Activated CD4-positive, alpha-beta T cell treated with anti-CD3 and anti-CD28 coated beads, Interleukin-2, Interleukin-4, amounts not matched to agents 100 ng/mL and 50 ng/mL, durations not matched to agents 16 hours and 8 hours (primary cell): Measurements from ENCODE around the gene IGFBP4.

Source experiments
- DNase-seq: peaks from one replicate; pipeline ENCODE4 v3.0.0-alpha.2; 2020; ENCODE audit warnings: low spot score

The IGFBP4 gene

GRCh38 chr17:40456396-40456951 lies 13.2 kb downstream of the IGFBP4 start:
- no peak for DNase-seq

GRCh38 chr17:40457369-40457768 lies 14.1 kb downstream of the IGFBP4 start:
- no peak for DNase-seq

GRCh38 chr17:40457964-40458791 lies 14.9 kb downstream of the IGFBP4 start:
- no peak for DNase-seq

GRCh38 chr17:40458851-40459482 lies 15.7 kb downstream of the IGFBP4 start:
- DNase-seq = no peak

GRCh38 chr17:40459636-40460603 lies 16.7 kb downstream of the IGFBP4 start:
- DNase-seq = no peak

GRCh38 chr17:40460604-40460967 lies 17.3 kb downstream of the IGFBP4 start:
- no peak for DNase-seq

- DNase-seq = no peak
These were observed 17.9 kb downstream of the IGFBP4 start for GRCh38 chr17:40460968-40461731.

GRCh38 chr17:40461732-40462342 lies 18.6 kb downstream of the IGFBP4 start:
- DNase-seq = no peak

GRCh38 chr17:40462343-40463121 lies 19.3 kb downstream of the IGFBP4 start:
- DNase-seq = no peak

GRCh38 chr17:40463122-40463550 lies 19.9 kb downstream of the IGFBP4 start:
- no peak for DNase-seq

GRCh38 chr17:40464392-40464855 lies 21.2 kb downstream of the IGFBP4 start:
- no peak for DNase-seq

GRCh38 chr17:40466298-40466971 lies 23.2 kb downstream of the IGFBP4 start:
- DNase-seq = no peak

GRCh38 chr17:40467281-40467867 lies 24.1 kb downstream of the IGFBP4 start:
- no peak for DNase-seq

GRCh38 chr17:40468560-40468959 lies 25.3 kb downstream of the IGFBP4 start:
- no peak for DNase-seq

- no peak for DNase-seq
These were observed 26.8 kb downstream of the IGFBP4 start for GRCh38 chr17:40469805-40470675.

GRCh38 chr17:40470932-40471828 lies 27.9 kb downstream of the IGFBP4 start:
- DNase-seq = no peak
